ENCODE results near the gene KLHL12. TPM values are rescaled to one million over a fixed set of nuclear protein-coding genes. Genes with fewer than 3 reads are reported as not detected.
"Not testable (repeated sequence)": the region's sequence is repeated elsewhere in the genome, so short reads cannot be mapped to it uniquely, and the experiment has no call there.

KLHL12 gene
- total RNA-seq, 5 donors from 2014 or later (not counting 1 experiment from before 2014, with no cell fraction given) = 18.8 to 22.7 (median 22.0) TPM

DNA sequence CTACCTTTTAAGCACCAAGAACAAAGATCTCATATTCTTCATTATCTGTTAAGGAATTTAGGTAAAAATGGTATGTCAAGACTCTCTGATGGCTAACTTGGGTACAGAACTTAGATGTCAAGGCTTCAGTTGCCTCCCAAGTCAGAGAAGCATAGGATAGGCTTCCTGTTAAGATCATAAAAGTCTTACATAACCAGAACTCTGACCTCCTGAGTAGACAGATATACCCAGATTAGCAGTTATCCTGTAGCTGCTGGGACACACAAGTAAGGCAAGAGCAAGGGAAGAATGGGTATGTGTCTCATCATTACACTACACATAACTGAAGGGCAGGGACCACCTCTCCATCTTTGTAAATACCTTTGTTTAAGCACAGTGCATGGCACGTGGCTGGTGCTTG lies 15.4 kb upstream of the KLHL12 start:
- CTCF ChIA-PET = no interaction called here
- Histone ChIP-seq H3K27me3 (replicated peaks in 1 of 2; ENCODE audit: control insufficient read depth in 2 of 2, extremely low read depth in 1 of 2, insufficient read depth in 2 of 2, low read length in 1 of 2) (no peaks in the 10 kb centered on the region), H3K4me1 (ENCODE audit: control insufficient read depth in 1 of 2, extremely low read depth in 1 of 2, insufficient read depth in 2 of 2, low read length in 2 of 2) (no peaks in the 10 kb centered on the region), H3K36me3 (ENCODE audit: control insufficient read depth in 2 of 2, extremely low read depth in 1 of 2, insufficient read depth in 1 of 2, low read length in 1 of 2) (peaks cover 7 to 64% of the 10 kb centered on the region in 2 donors), H3K27ac (ENCODE audit: low read length) (no peak overlapping the region), H3K9me3 (no peaks in the 10 kb centered on the region), H3K4me3 (ENCODE audit: control insufficient read depth in 1 of 2, extremely low read depth in 1 of 2, low read length in 1 of 2) (no peak overlapping the region)
- peaks cover 50% of the 10 kb centered on the region for H3K36me3 Mint-ChIP-seq
- H3K4me1 Mint-ChIP-seq = no peaks in the 10 kb centered on the region
- no peaks in the 10 kb centered on the region for H3K27me3 Mint-ChIP-seq
- POLR2A ChIA-PET = interaction anchor here (0.5 to 0.6 kb wide), 2 partner anchors 14 to 15 kb away, joined by 5 to 7 read pairs; partner anchors contain the start of gene KLHL12 (in 1 of the 2)
- no peak for ATAC-seq (replicated peaks in 1 of 4)
- no peak overlapping the region for H3K4me3 Mint-ChIP-seq
- no peak for DNase-seq
- no peak overlapping the region for H3K27ac Mint-ChIP-seq
- H3K9me3 Mint-ChIP-seq = no peaks in the 10 kb centered on the region
- WGBS (ENCODE audit: insufficient coverage) = no CpG with 5 or more reads among the region's 1 CpG

DNA sequence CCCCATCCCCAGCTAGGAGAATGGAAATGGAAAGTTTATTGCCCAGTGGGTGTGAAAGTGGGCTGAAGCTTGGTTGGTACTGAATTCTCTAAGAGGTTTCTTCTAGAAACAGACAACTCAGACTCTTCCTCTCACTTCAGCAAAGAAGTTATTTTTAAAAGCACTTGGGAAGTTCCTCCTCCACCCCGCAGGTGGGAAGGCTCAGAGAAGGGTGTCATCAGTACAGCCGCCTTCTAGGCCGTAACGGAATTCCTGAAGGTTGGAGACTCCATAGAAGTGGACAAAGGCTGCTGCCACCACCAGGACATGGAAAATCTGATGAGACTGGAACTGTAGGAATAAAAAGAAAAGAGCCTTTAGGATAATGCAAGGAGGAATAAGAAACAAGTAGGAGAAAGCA lies 14.3 kb upstream of the KLHL12 start:
- Mint-ChIP-seq H3K4me1 (no peaks in the 10 kb centered on the region), H3K27ac (no peak overlapping the region), H3K27me3 (no peaks in the 10 kb centered on the region), H3K4me3 (no peak overlapping the region), H3K36me3 (peaks cover 48% of the 10 kb centered on the region), H3K9me3 (no peaks in the 10 kb centered on the region)
- H3K36me3 ChIP-seq (ENCODE audit: control insufficient read depth in 2 of 2, extremely low read depth in 1 of 2, insufficient read depth in 1 of 2, low read length in 1 of 2) = peaks cover 7 to 61% of the 10 kb centered on the region in 2 donors
- no peak overlapping the region for H3K27ac ChIP-seq (ENCODE audit: low read length)
- DNase-seq (no peak), ATAC-seq (replicated peaks in 1 of 4) (no peak)
- H3K9me3 ChIP-seq = no peaks in the 10 kb centered on the region
- CTCF ChIA-PET = no interaction called here
- no peak overlapping the region for H3K4me3 ChIP-seq (ENCODE audit: control insufficient read depth in 1 of 2, extremely low read depth in 1 of 2, low read length in 1 of 2)
- H3K4me1 ChIP-seq (ENCODE audit: control insufficient read depth in 1 of 2, extremely low read depth in 1 of 2, insufficient read depth in 2 of 2, low read length in 2 of 2) = no peaks in the 10 kb centered on the region
- 94% methylated on average over 3 of the region's 4 CpGs for WGBS (ENCODE audit: insufficient coverage)
- POLR2A ChIA-PET = interaction anchor here in 1 of 2 donors (0.6 kb wide), 1 partner anchor 14 kb away, joined by 6 read pairs; the partner anchor contains the start of gene KLHL12
- no peaks in the 10 kb centered on the region for H3K27me3 ChIP-seq (replicated peaks in 1 of 2; ENCODE audit: control insufficient read depth in 2 of 2, extremely low read depth in 1 of 2, insufficient read depth in 2 of 2, low read length in 1 of 2)

DNA sequence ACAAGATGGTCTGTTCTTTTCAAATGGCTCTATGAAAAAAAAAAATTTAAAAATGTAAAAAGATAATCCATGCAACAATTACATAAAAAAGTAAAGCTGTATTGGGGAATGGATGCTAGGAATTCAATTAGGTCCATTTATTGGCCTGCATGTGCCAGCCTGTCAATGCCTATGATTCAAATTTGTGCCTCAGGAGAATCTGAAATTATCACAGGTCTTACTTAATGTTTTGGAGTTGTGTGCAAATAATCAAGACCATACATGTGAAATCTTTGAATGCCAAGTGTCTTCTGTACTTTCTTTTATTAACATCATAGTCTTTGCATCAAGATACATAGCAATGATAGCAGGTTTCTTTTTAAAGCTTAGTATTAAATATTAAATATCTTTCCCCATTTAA lies 13.5 kb upstream of the KLHL12 start:
- no peaks in the 10 kb centered on the region for H3K4me1 Mint-ChIP-seq
- H3K9me3 ChIP-seq = no peaks in the 10 kb centered on the region
- H3K27me3 ChIP-seq (replicated peaks in 1 of 2; ENCODE audit: control insufficient read depth in 2 of 2, extremely low read depth in 1 of 2, insufficient read depth in 2 of 2, low read length in 1 of 2) = peaks cover 0 to 2% of the 10 kb centered on the region in 2 experiments
- no peaks in the 10 kb centered on the region for H3K4me1 ChIP-seq (ENCODE audit: control insufficient read depth in 1 of 2, extremely low read depth in 1 of 2, insufficient read depth in 2 of 2, low read length in 2 of 2)
- no peak overlapping the region for H3K27ac Mint-ChIP-seq
- no peak overlapping the region for H3K4me3 ChIP-seq (ENCODE audit: control insufficient read depth in 1 of 2, extremely low read depth in 1 of 2, low read length in 1 of 2)
- no peaks in the 10 kb centered on the region for H3K9me3 Mint-ChIP-seq
- no peak overlapping the region for H3K27ac ChIP-seq (ENCODE audit: low read length)
- DNase-seq (no peak), ATAC-seq (replicated peaks in 1 of 4) (no peak)
- ChIA-PET CTCF (no interaction called here), POLR2A (interaction anchor here (0.5 to 0.7 kb wide), 4 partner anchors 13 to 74 kb away, joined by 4 to 6 read pairs (median 5); partner anchors contain the start of gene KLHL12 (in 1 of the 2))
- peaks cover 7 to 53% of the 10 kb centered on the region in 2 donors for H3K36me3 ChIP-seq (ENCODE audit: control insufficient read depth in 2 of 2, extremely low read depth in 1 of 2, insufficient read depth in 1 of 2, low read length in 1 of 2)
- H3K27me3 Mint-ChIP-seq = no peaks in the 10 kb centered on the region
- H3K4me3 Mint-ChIP-seq = no peak overlapping the region
- H3K36me3 Mint-ChIP-seq = peaks cover 43% of the 10 kb centered on the region

DNA sequence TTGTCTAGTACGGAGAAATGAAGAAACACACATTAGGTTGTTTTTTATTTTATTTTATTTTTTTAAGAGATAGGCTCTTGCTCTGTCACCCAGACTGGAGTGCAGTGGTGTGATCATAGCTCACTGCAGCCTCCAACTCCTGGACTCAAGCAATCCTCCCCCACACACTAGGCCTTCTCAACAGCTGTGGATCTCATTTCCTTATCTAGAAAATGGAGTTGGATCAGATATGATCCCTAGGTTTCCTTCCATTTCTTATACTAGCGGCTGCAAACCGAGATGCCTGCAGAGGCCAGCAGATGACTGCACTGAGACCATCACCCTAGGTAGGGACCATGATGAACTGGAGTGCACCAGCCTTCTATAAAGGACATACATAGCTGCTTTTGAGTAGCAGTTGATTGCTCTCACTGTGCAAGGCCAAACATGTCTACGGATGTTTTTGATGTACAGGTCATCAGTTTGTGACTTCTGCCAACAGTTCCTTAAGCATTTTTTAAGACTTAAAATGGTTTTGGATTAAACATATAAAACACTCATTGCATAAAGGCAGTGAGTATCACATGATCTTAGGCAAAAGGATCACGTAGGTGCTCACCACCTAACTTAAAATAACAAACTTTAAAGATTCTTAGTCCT lies 11.4 kb upstream of the KLHL12 start:
- ChIA-PET POLR2A (no interaction called here), CTCF (interaction anchor here in 1 of 2 donors (0.5 kb wide), 1 partner anchor 52 kb away, joined by 3 read pairs; no protein-coding TSS in a partner anchor)
- Histone ChIP-seq H3K4me3 (ENCODE audit: control insufficient read depth in 1 of 2, extremely low read depth in 1 of 2, low read length in 1 of 2) (no peak overlapping the region), H3K27me3 (replicated peaks in 1 of 2; ENCODE audit: control insufficient read depth in 2 of 2, extremely low read depth in 1 of 2, insufficient read depth in 2 of 2, low read length in 1 of 2) (peaks cover 0 to 5% of the 10 kb centered on the region in 2 experiments), H3K36me3 (ENCODE audit: control insufficient read depth in 2 of 2, extremely low read depth in 1 of 2, insufficient read depth in 1 of 2, low read length in 1 of 2) (peaks cover 3 to 31% of the 10 kb centered on the region in 2 donors), H3K9me3 (no peaks in the 10 kb centered on the region), H3K27ac (ENCODE audit: low read length) (no peak overlapping the region), H3K4me1 (ENCODE audit: control insufficient read depth in 1 of 2, extremely low read depth in 1 of 2, insufficient read depth in 2 of 2, low read length in 2 of 2) (no peaks in the 10 kb centered on the region)
- H3K36me3 Mint-ChIP-seq = peaks cover 25% of the 10 kb centered on the region
- no peak overlapping the region for H3K4me3 Mint-ChIP-seq
- no peak for ATAC-seq (replicated peaks in 1 of 4)
- no peak overlapping the region for H3K27ac Mint-ChIP-seq
- WGBS (ENCODE audit: insufficient coverage) = 88% methylated on average over 3 of the region's 5 CpGs
- no peaks in the 10 kb centered on the region for H3K9me3 Mint-ChIP-seq
- peaks cover 6 to 7% of the 10 kb centered on the region in 2 donors for H3K27me3 Mint-ChIP-seq
- DNase-seq = no peak
- no peaks in the 10 kb centered on the region for H3K4me1 Mint-ChIP-seq

DNA sequence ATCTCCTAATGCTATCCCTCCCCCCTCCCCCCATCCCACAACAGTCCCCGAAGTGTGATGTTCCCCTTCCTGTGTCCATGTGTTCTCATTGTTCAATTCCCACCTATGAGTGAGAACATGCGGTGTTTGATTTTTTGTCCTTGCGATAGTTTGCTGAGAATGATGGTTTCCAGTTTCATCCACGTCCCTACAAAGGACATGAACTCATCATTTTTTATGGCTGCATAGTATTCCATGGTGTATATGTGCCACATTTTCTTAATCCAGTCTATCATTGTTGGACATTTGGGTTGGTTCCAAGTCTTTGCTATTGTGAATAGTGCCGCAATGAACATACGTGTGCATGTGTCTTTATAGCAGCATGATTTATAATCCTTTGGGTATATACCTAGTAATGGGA lies 9.4 kb upstream of the KLHL12 start:
- no CpG with 5 or more reads among the region's 6 CpGs for WGBS (ENCODE audit: insufficient coverage)
- ATAC-seq (replicated peaks in 1 of 4); H3K9me3 Mint-ChIP-seq; DNase-seq; POLR2A ChIA-PET; H3K27ac ChIP-seq (ENCODE audit: low read length); CTCF ChIA-PET; H3K27me3 ChIP-seq (replicated peaks in 1 of 2; ENCODE audit: control insufficient read depth in 2 of 2, extremely low read depth in 1 of 2, insufficient read depth in 2 of 2, low read length in 1 of 2); H3K27ac Mint-ChIP-seq; H3K4me1 Mint-ChIP-seq; H3K4me3 ChIP-seq (ENCODE audit: control insufficient read depth in 1 of 2, extremely low read depth in 1 of 2, low read length in 1 of 2); H3K4me3 Mint-ChIP-seq; H3K4me1 ChIP-seq (ENCODE audit: control insufficient read depth in 1 of 2, extremely low read depth in 1 of 2, insufficient read depth in 2 of 2, low read length in 2 of 2); H3K9me3 ChIP-seq: not testable (repeated sequence)
- Mint-ChIP-seq H3K27me3 (peaks cover 7 to 12% of the 10 kb centered on the region in 2 donors), H3K36me3 (peaks cover 13% of the 10 kb centered on the region)
- peaks cover 0 to 13% of the 10 kb centered on the region in 2 donors for H3K36me3 ChIP-seq (ENCODE audit: control insufficient read depth in 2 of 2, extremely low read depth in 1 of 2, insufficient read depth in 1 of 2, low read length in 1 of 2)

DNA sequence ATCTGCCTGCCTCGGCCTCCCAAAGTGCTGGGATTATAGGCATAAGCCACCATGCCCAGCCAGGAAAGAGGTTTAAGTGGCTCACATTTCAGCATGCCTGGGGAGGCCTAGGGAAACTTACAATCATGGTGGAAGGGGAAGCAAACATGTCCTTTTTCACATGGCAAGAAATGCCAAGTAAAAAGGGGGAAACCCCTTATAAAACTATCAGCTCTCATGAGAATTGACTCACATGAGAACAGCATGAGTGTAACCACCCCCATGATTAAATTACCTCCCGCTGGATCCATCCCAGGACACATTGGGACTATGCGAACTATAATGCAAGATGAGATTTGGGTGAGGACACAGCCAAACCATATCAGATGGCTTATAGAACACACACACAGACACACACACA lies 8.8 kb upstream of the KLHL12 start:
- H3K4me1 ChIP-seq (ENCODE audit: control insufficient read depth in 1 of 2, extremely low read depth in 1 of 2, insufficient read depth in 2 of 2, low read length in 2 of 2) = no peaks in the 10 kb centered on the region
- H3K27ac ChIP-seq (ENCODE audit: low read length) = no peak overlapping the region
- Mint-ChIP-seq H3K4me1 (no peaks in the 10 kb centered on the region), H3K27me3 (peaks cover 7 to 12% of the 10 kb centered on the region in 2 donors), H3K4me3 (no peak overlapping the region), H3K36me3 (peaks cover 7% of the 10 kb centered on the region), H3K27ac (no peak overlapping the region), H3K9me3 (no peaks in the 10 kb centered on the region)
- WGBS (ENCODE audit: insufficient coverage) = no CpG with 5 or more reads among the region's 3 CpGs
- ATAC-seq (replicated peaks in 1 of 4) = no peak
- H3K9me3 ChIP-seq = no peaks in the 10 kb centered on the region
- no peak for DNase-seq
- CTCF ChIA-PET = no interaction called here
- H3K36me3 ChIP-seq (ENCODE audit: control insufficient read depth in 2 of 2, extremely low read depth in 1 of 2, insufficient read depth in 1 of 2, low read length in 1 of 2) = peaks cover 0 to 7% of the 10 kb centered on the region in 2 donors
- H3K27me3 ChIP-seq (replicated peaks in 1 of 2; ENCODE audit: control insufficient read depth in 2 of 2, extremely low read depth in 1 of 2, insufficient read depth in 2 of 2, low read length in 1 of 2) = peaks cover 0 to 5% of the 10 kb centered on the region in 2 experiments
- no peak overlapping the region for H3K4me3 ChIP-seq (ENCODE audit: control insufficient read depth in 1 of 2, extremely low read depth in 1 of 2, low read length in 1 of 2)
- POLR2A ChIA-PET = no interaction called here
